ENCODE measurements around the gene PRSS38.

PRSS38 gene

GRCh38 chr1:227790034-227790400 is 25.5 kb upstream of the PRSS38 start:
- Histone ChIP-seq H3K36me3 (ENCODE audit: control insufficient read depth, low read depth, low read length) (no peaks in the 10 kb centered on the region), H3K9ac (ENCODE audit: low read length) (no peak overlapping the region), H3K4me3 (ENCODE audit: low read length) (no peak overlapping the region), H3K27me3 (ENCODE audit: control insufficient read depth, insufficient read depth, low read length) (peaks cover 42% of the 10 kb centered on the region), H3K9me3 (ENCODE audit: control insufficient read depth, low read depth, low read length) (no peaks in the 10 kb centered on the region), H3K27ac (ENCODE audit: low read length) (no peak overlapping the region), H3K4me1 (ENCODE audit: control insufficient read depth, low read depth, low read length) (peaks cover 10% of the 10 kb centered on the region)

- H3K36me3 ChIP-seq (ENCODE audit: control insufficient read depth, low read depth, low read length), result no peaks in the 10 kb centered on the region
- H3K4me1 ChIP-seq (ENCODE audit: control insufficient read depth, low read depth, low read length), result peaks cover 10% of the 10 kb centered on the region
- H3K9me3 ChIP-seq (ENCODE audit: control insufficient read depth, low read depth, low read length), result no peaks in the 10 kb centered on the region
- H3K27me3 ChIP-seq (ENCODE audit: control insufficient read depth, insufficient read depth, low read length), result peaks cover 37% of the 10 kb centered on the region
- H3K9ac ChIP-seq (ENCODE audit: low read length), result no peak overlapping the region
- H3K4me3 ChIP-seq (ENCODE audit: low read length), result no peak overlapping the region
- no peak overlapping the region for H3K27ac ChIP-seq (ENCODE audit: low read length)
Observed at GRCh38 chr1:227790868-227791267, 24.6 kb upstream of the PRSS38 start.

GRCh38 chr1:227791425-227792143 is 23.9 kb upstream of the PRSS38 start:
- no peak overlapping the region for H3K27ac ChIP-seq (ENCODE audit: low read length)

GRCh38 chr1:227792216-227793078 is 23.0 kb upstream of the PRSS38 start:
- H3K27ac ChIP-seq (ENCODE audit: low read length), result no peak overlapping the region
- peaks cover 21% of the 10 kb centered on the region for H3K27me3 ChIP-seq (ENCODE audit: control insufficient read depth, insufficient read depth, low read length)
- no peaks in the 10 kb centered on the region for H3K9me3 ChIP-seq (ENCODE audit: control insufficient read depth, low read depth, low read length)
- no peak overlapping the region for H3K4me3 ChIP-seq (ENCODE audit: low read length)
- H3K4me1 ChIP-seq (ENCODE audit: control insufficient read depth, low read depth, low read length), result peaks cover 10% of the 10 kb centered on the region
- H3K9ac ChIP-seq (ENCODE audit: low read length), result no peak overlapping the region
- no peaks in the 10 kb centered on the region for H3K36me3 ChIP-seq (ENCODE audit: control insufficient read depth, low read depth, low read length)

More at GRCh38 chr1:227791425-227792143, 23.9 kb upstream of the PRSS38 start:
- Histone ChIP-seq H3K4me1 (ENCODE audit: control insufficient read depth, low read depth, low read length) (peaks cover 10% of the 10 kb centered on the region), H3K9me3 (ENCODE audit: control insufficient read depth, low read depth, low read length) (no peaks in the 10 kb centered on the region), H3K27me3 (ENCODE audit: control insufficient read depth, insufficient read depth, low read length) (peaks cover 30% of the 10 kb centered on the region), H3K9ac (ENCODE audit: low read length) (no peak overlapping the region), H3K4me3 (ENCODE audit: low read length) (no peak overlapping the region), H3K36me3 (ENCODE audit: control insufficient read depth, low read depth, low read length) (no peaks in the 10 kb centered on the region)

GRCh38 chr1:227793079-227793947 is 22.2 kb upstream of the PRSS38 start:
- Histone ChIP-seq H3K4me3 (ENCODE audit: low read length) (no peak overlapping the region), H3K9ac (ENCODE audit: low read length) (no peak overlapping the region), H3K4me1 (ENCODE audit: control insufficient read depth, low read depth, low read length) (peaks cover 10% of the 10 kb centered on the region), H3K27me3 (ENCODE audit: control insufficient read depth, insufficient read depth, low read length) (peaks cover 17% of the 10 kb centered on the region), H3K36me3 (ENCODE audit: control insufficient read depth, low read depth, low read length) (no peaks in the 10 kb centered on the region), H3K9me3 (ENCODE audit: control insufficient read depth, low read depth, low read length) (no peaks in the 10 kb centered on the region), H3K27ac (ENCODE audit: low read length) (no peak overlapping the region)

GRCh38 chr1:227793948-227794816 is 21.3 kb upstream of the PRSS38 start:
- Histone ChIP-seq H3K27me3 (ENCODE audit: control insufficient read depth, insufficient read depth, low read length) (peaks cover 10% of the 10 kb centered on the region), H3K4me3 (ENCODE audit: low read length) (no peak overlapping the region), H3K9me3 (ENCODE audit: control insufficient read depth, low read depth, low read length) (no peaks in the 10 kb centered on the region), H3K27ac (ENCODE audit: low read length) (no peak overlapping the region), H3K4me1 (ENCODE audit: control insufficient read depth, low read depth, low read length) (peaks cover 10% of the 10 kb centered on the region), H3K9ac (ENCODE audit: low read length) (no peak overlapping the region), H3K36me3 (ENCODE audit: control insufficient read depth, low read depth, low read length) (no peaks in the 10 kb centered on the region)

- Histone ChIP-seq H3K9ac (ENCODE audit: low read length) (no peak overlapping the region), H3K27ac (ENCODE audit: low read length) (no peak overlapping the region), H3K4me3 (ENCODE audit: low read length) (no peak overlapping the region)
Observed at GRCh38 chr1:227794817-227795192, 20.7 kb upstream of the PRSS38 start.

GRCh38 chr1:227795732-227796131 is 19.7 kb upstream of the PRSS38 start:
- no peak overlapping the region for H3K4me3 ChIP-seq (ENCODE audit: low read length)
- H3K9ac ChIP-seq (ENCODE audit: low read length), result no peak overlapping the region

More at GRCh38 chr1:227794817-227795192, 20.7 kb upstream of the PRSS38 start:
- no peaks in the 10 kb centered on the region for H3K9me3 ChIP-seq (ENCODE audit: control insufficient read depth, low read depth, low read length)
- peaks cover 10% of the 10 kb centered on the region for H3K4me1 ChIP-seq (ENCODE audit: control insufficient read depth, low read depth, low read length)
- no peaks in the 10 kb centered on the region for H3K36me3 ChIP-seq (ENCODE audit: control insufficient read depth, low read depth, low read length)
- H3K27me3 ChIP-seq (ENCODE audit: control insufficient read depth, insufficient read depth, low read length), result peaks cover 4% of the 10 kb centered on the region

GRCh38 chr1:227796359-227796915 is 19.0 kb upstream of the PRSS38 start:
- peaks cover 10% of the 10 kb centered on the region for H3K4me1 ChIP-seq (ENCODE audit: control insufficient read depth, low read depth, low read length)
- H3K27ac ChIP-seq (ENCODE audit: low read length), result no peak overlapping the region
- H3K4me3 ChIP-seq (ENCODE audit: low read length), result no peak overlapping the region
- H3K36me3 ChIP-seq (ENCODE audit: control insufficient read depth, low read depth, low read length), result no peaks in the 10 kb centered on the region
- no peaks in the 10 kb centered on the region for H3K27me3 ChIP-seq (ENCODE audit: control insufficient read depth, insufficient read depth, low read length)
- H3K9ac ChIP-seq (ENCODE audit: low read length), result no peak overlapping the region
- H3K9me3 ChIP-seq (ENCODE audit: control insufficient read depth, low read depth, low read length), result no peaks in the 10 kb centered on the region

More at GRCh38 chr1:227795732-227796131, 19.7 kb upstream of the PRSS38 start:
- H3K36me3 ChIP-seq (ENCODE audit: control insufficient read depth, low read depth, low read length), result no peaks in the 10 kb centered on the region
- no peak overlapping the region for H3K27ac ChIP-seq (ENCODE audit: low read length)
- H3K4me1 ChIP-seq (ENCODE audit: control insufficient read depth, low read depth, low read length), result peaks cover 10% of the 10 kb centered on the region
- H3K27me3 ChIP-seq (ENCODE audit: control insufficient read depth, insufficient read depth, low read length), result no peaks in the 10 kb centered on the region
- no peaks in the 10 kb centered on the region for H3K9me3 ChIP-seq (ENCODE audit: control insufficient read depth, low read depth, low read length)

GRCh38 chr1:227797144-227797543 is 18.3 kb upstream of the PRSS38 start:
- Histone ChIP-seq H3K27ac (ENCODE audit: low read length) (no peak overlapping the region), H3K27me3 (ENCODE audit: control insufficient read depth, insufficient read depth, low read length) (no peaks in the 10 kb centered on the region), H3K36me3 (ENCODE audit: control insufficient read depth, low read depth, low read length) (no peaks in the 10 kb centered on the region), H3K9ac (ENCODE audit: low read length) (no peak overlapping the region), H3K4me3 (ENCODE audit: low read length) (no peak overlapping the region), H3K4me1 (ENCODE audit: control insufficient read depth, low read depth, low read length) (peaks cover 10% of the 10 kb centered on the region), H3K9me3 (ENCODE audit: control insufficient read depth, low read depth, low read length) (no peaks in the 10 kb centered on the region)

Measured in iPS-18a (cell line).